ENCODE measurements around the gene DGCR8.
A peak's percentile ranks its signal among the peaks of the same experiment; 100 is the strongest.
"Not testable (repeated sequence)": the region's sequence is repeated elsewhere in the genome, so short reads cannot be mapped to it uniquely, and the experiment has no call there.

DGCR8 gene

DNA sequence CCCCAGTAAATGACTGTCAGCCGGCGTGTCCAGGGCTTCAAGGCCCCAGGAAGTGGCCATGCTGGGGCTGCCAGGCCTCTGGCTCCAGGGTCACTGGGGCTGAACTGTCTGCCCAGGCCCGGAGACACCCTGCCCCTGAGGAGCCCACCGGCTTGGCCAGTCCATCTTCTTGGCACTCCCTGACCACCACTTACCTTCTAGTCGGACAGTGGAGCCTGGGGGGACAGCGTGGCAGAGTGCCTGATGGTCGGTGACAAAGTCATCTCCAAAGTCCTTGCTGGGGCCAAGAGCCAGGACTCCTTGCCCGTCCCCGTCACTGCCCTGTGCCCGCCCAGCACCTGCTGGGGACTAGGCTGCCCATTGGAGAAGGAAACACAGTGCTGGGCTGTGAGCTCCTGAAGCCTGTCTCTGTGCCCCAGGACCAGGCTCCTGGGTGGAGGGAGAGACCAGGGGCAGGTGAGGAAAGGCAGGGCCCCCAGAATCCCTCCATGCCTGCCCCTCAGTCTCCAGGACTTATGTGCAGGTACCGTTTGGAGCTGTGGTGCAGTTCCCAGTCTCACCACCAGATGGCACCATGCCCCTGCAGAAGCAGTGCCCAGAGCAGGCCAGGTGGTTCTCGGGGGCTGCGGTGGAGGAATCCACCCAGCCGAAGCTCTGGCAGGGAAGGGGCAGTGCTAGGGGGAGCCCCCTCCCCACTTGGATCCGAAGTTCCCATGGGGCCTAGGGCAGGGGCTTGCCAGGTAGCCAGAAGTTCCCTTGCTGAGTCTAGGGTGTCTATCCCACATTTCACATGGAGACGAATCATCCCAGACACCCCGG is 76.8 kb downstream of the DGCR8 start:
- DNase-seq = peak; percentile 85

DNA sequence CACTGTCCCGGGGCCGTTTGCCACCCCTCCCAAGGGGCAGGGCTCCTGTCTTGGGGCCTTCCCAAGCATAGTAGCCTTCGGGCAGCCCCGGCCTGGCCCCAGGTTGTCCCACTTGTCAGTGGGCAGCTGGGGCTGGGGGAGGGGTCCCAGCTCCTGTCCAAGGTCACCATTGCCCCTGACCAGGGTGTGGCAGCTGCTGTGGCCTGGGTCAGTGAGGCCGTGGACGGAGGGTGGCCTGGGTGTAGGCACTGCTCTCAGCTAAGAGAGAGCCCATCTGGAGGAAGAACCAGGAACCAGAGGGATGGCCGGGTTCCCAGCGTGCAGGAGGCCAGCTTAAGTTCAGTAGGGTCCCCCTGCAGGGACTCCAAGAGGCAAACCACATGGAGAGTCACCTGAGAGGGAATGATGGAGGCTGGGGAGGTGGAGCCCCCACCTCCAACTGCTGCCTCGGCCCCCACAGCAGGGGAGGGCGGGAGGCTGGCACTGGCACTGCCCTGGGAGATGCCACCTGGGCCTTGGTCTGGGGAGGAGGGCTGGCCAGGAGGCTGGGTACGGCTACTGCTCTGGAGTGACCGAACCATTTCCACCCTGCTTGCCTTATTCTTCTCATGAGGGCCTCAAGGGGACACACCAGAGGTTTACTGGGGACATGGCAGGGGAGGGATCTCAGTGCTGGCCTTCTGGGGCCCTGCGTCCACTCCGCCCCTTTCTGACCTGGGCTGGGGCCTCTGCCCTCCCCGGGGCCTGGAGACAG is 77.6 kb downstream of the DGCR8 start:
- no peak for DNase-seq

DNA sequence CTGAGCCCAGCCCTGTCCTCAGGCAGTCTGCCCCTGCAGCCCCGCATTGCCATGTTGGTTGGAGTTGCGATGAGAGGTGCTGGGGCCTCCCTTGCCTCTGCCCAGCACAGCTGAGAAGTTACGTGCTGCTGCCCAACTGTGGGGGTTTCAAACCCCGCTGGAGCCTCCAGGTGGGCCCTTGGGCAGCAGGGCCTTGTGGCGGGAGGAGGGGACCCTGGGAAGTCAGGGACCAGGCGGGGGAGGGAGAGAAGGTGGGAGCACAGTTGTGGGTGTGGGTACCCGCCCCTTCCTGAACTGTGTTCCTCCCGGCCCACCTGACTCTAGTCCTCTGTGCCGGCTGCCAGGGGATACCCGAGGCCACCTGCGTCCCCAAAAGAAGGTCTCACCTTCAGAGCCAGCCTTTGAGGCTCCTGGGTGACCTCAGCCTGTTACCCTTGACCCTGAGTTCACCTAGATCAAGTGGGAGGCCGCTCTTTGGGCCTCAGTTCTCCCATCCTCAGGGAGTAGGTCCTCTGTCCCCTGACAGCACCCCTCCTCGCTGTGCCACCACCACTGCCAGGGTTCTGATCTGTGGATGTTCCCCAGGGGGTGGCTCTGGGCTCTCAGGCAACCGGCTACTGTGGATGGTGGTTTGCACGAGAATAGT is 78.5 kb downstream of the DGCR8 start:
- no peak for DNase-seq

DNA sequence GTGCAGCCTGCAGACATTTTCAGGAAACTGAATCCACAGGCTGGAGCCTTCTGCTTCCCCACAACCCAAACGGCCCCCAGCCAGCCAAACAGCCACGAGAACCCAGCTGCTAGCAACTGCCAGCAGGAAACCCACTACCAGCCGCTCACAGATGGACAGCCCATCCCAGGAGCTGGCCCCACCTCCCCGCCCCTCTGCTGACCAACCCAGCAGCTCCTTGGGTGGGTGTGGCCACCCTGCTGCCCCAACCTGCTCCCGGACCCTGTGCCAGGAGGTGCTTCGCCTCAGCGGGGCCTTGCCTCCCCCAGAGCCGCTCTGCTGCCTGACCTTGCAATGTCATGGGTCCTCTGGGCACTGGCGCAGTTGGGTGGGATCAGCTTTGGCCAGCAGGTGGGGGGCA is 79.0 kb downstream of the DGCR8 start:
- no peak for DNase-seq

DNA sequence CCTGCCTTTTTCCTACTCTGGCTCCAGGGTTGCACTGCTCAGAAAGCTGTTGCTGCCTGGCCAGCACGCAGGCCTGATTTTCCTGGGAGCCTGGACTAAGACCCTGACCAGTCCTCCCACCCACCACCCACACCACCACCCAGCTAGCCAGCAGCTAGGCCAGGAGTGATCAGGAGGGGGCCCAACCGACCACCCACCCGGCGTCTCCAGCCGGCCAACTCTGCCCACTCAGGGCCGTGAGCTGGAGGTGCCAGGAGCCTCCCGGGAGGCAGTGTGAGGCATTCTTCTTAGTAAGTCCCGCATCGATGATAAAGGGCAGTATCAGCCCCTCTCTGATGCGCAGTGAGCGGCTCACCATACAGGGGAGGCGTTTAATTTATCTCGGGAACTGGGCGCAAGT is 79.5 kb downstream of the DGCR8 start:
- DNase-seq = not testable (repeated sequence)

DNA sequence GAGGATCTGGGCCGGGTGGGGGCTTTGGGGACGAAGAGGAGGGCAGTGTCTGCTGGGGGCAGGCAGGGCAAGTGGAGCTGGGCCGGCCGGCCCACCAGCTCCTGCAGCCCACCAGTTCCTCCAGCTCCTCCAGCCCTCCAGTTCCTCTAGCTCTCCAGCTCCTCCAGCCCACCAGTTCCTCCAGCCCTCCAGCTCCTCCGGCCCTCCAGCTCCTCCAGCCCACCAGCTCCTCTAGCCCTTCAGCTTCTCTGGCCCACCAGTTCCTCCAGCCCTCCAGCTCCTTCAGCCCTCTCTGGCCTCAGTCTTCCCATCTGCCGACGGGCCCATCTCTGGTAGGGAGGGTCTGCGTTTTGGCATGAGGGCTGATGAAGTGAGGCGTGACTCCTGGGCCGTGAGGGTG is 80.0 kb downstream of the DGCR8 start:
- DNase-seq = no peak

All from CD4-positive, alpha-beta T cell treated with Interleukin-15 for 1 hour (primary cell).